ENCODE data around the gene FBN2.

- TF ChIP-seq CTCF (IDR thresholded peaks at IDR 0.05 in 2 of 3, conservative IDR thresholded peaks at IDR 0.05 in 1 of 3; ENCODE audit: borderline replicate concordance in 1 of 3, insufficient read depth in 1 of 3, low read depth in 2 of 3, low read length in 2 of 3) = no peak
- no peak for TF ChIP-seq EZH2 (IDR thresholded peaks at IDR 0.05)
- TF ChIP-seq ZBTB33 (IDR thresholded peaks at IDR 0.05; ENCODE audit: extremely low read depth, insufficient replicate concordance, low read length) = no peak
- no peak for TF ChIP-seq POLR2AphosphoS5 (IDR thresholded peaks at IDR 0.05; ENCODE audit: low read depth, low read length)
- TF ChIP-seq ATF3 (IDR thresholded peaks at IDR 0.05) = no peak
- TF ChIP-seq EGR1 (IDR thresholded peaks at IDR 0.05; ENCODE audit: low read depth) = no peak
- no peak for TF ChIP-seq YY1 (IDR thresholded peaks at IDR 0.05; ENCODE audit: extremely low read depth, insufficient replicate concordance, low read depth, low read length)
These were observed 73.4 kb downstream of the FBN2 start for GRCh38 chr5:128464596-128464995.
